Stimulated activated naive CD8-positive, alpha-beta T cell treated with anti-CD3 and anti-CD28 coated beads, Interleukin-15, amount 100 ng/mL, for 72 hours (primary cell): Measurements from ENCODE around the gene ILKAP.

Experiments
- ATAC-seq: fragments of 150-1000 bp; cut with Tn5 transposase; 2 replicates; pipeline ENCODE4 v1.10.0; 2021; ENCODE audit warnings: mild to moderate bottlenecking, moderate library complexity
- DNase-seq, 2 donors: peaks; one replicate each; pipeline ENCODE4 v3.0.0; 2021 to 2022
- H3K27ac Mint-ChIP-seq, 2 donors: one replicate each; pipeline ENCODE4 v1.8.0; 2022; ENCODE audit warnings: mild to moderate bottlenecking in 2 of 2, mixed read lengths in 2 of 2, moderate library complexity in 2 of 2
- H3K27me3 Mint-ChIP-seq: one replicate; pipeline ENCODE4 v1.8.0; 2022; ENCODE audit warnings: mixed read lengths
- H3K4me1 Mint-ChIP-seq: one replicate; pipeline ENCODE4 v1.8.0; 2022; ENCODE audit warnings: mild to moderate bottlenecking, mixed read lengths
- H3K4me3 Mint-ChIP-seq, 2 donors: one replicate each; pipeline ENCODE4 v1.8.0; 2022; ENCODE audit warnings: mild to moderate bottlenecking in 2 of 2, mixed read lengths in 2 of 2, moderate library complexity in 1 of 2
- H3K9me3 Mint-ChIP-seq, 2 donors: one replicate each; pipeline ENCODE4 v1.8.0; 2022; ENCODE audit warnings: mixed read lengths in 2 of 2

ILKAP gene

GRCh38 chr2:238123991-238124470, 79.5 kb downstream of the ILKAP start:
- H3K9me3 Mint-ChIP-seq: no peaks in the 10 kb centered on the region
- H3K4me3 Mint-ChIP-seq: no peak overlapping the region
- H3K27me3 Mint-ChIP-seq: no peaks in the 10 kb centered on the region
- no peak overlapping the region for H3K27ac Mint-ChIP-seq
- DNase-seq (no peak), ATAC-seq (no peak)
- no peaks in the 10 kb centered on the region for H3K4me1 Mint-ChIP-seq

- ATAC-seq: peak; percentile 19
- H3K4me1 Mint-ChIP-seq: no peaks in the 10 kb centered on the region
- no peaks in the 10 kb centered on the region for H3K9me3 Mint-ChIP-seq
- DNase-seq: no peak
- no peak overlapping the region for H3K27ac Mint-ChIP-seq
- H3K4me3 Mint-ChIP-seq: no peak overlapping the region
- no peaks in the 10 kb centered on the region for H3K27me3 Mint-ChIP-seq
These were observed 80.1 kb downstream of the ILKAP start for GRCh38 chr2:238123218-238123971.

GRCh38 chr2:238122287-238123217, 80.9 kb downstream of the ILKAP start:
- ATAC-seq: no peak
- DNase-seq: no peak
- Mint-ChIP-seq H3K27me3 (peaks cover 4% of the 10 kb centered on the region), H3K4me1 (no peaks in the 10 kb centered on the region), H3K9me3 (no peaks in the 10 kb centered on the region), H3K27ac (no peak overlapping the region), H3K4me3 (no peak overlapping the region)

- Mint-ChIP-seq H3K4me1 (no peaks in the 10 kb centered on the region), H3K9me3 (no peaks in the 10 kb centered on the region), H3K27me3 (peaks cover 8% of the 10 kb centered on the region), H3K4me3 (no peak overlapping the region), H3K27ac (no peak overlapping the region)
- DNase-seq: no peak
- ATAC-seq: no peak
These were observed 81.8 kb downstream of the ILKAP start for GRCh38 chr2:238121511-238122286.

- no peak for DNase-seq
These were observed 82.8 kb downstream of the ILKAP start for GRCh38 chr2:238120463-238121298.

More at GRCh38 chr2:238120463-238121298, 82.8 kb downstream of the ILKAP start:
- H3K27ac Mint-ChIP-seq: no peak overlapping the region
- ATAC-seq: no peak
- peaks cover 8% of the 10 kb centered on the region for H3K27me3 Mint-ChIP-seq
- H3K4me3 Mint-ChIP-seq: no peak overlapping the region
- no peaks in the 10 kb centered on the region for H3K9me3 Mint-ChIP-seq
- no peaks in the 10 kb centered on the region for H3K4me1 Mint-ChIP-seq
